HPDE6-E6E7 (cell line): ENCODE measurements around the gene KIF2A.
"Not testable (repeated sequence)": the region's sequence is repeated elsewhere in the genome, so short reads cannot be mapped to it uniquely, and the experiment has no call there.

Experiments
- DNase-seq: peaks from one replicate; pipeline ENCODE4 v3.0.0; 2011; ENCODE audit warnings: missing footprints; ENCODE audit errors: extremely low spot score

Gene KIF2A

GRCh38 chr5:62291829-62292228 lies 14.2 kb upstream of the KIF2A start:
- DNase-seq = not testable (repeated sequence)

GRCh38 chr5:62296998-62297397 lies 9.0 kb upstream of the KIF2A start:
- DNase-seq = no peak

DNA sequence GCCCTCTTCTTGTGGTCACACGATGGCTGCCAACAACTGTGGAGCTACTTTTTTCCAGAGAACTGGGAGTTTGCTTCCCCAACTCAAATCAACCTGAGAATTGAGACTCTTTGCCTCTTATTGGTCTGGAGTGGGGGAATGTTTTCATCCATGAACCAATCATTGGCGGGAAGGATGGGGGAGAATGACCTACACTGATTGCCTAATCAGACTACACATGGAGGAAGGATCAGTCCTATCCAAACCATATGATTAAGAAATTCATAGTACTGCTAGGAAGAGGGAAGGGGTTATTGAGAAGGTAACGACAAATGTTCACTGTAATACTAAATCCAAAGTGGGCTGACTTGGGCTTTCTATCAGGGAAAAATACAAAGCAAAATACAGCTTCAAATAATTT lies 7.9 kb upstream of the KIF2A start:
- DNase-seq = no peak

- no peak for DNase-seq
Observed at GRCh38 chr5:62299101-62299500, 6.9 kb upstream of the KIF2A start.

DNA sequence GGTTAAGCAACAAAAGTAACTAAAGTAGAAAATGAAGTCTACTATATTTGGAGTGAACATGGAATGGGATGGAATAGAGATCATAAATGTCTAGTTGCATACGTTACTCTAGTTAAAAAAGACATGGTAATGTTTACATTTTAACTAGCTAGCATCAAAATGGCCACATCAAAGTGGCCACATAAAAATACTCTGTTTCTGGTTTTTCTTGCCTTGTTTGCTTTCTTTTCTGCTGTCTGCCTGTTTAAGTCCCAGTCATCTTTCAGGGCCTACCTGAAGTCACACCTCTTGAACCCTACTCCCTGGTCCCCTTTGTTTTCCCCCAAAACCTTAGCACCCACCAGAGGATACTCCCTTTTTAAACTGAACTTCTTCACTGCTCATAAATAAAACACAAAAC lies 6.4 kb upstream of the KIF2A start:
- DNase-seq = no peak

DNA sequence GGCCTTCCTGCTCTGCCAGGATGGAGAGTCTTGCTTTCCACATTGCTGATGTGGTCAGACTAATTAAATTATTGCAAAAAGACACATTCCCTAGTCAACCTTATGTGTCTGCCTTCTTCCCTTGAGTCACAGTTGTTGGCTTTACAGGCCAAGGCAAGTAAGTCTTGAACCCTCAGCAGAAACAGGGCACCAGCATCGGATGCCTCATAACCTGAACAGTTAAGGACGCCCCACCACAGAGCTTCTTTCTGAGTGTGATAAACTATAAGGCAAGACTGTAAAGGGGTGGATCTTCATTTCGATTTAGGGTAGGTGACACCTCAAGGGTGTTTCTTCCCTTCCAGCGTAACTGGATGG lies 670 bp upstream of the KIF2A start:
- DNase-seq = no peak

DNA sequence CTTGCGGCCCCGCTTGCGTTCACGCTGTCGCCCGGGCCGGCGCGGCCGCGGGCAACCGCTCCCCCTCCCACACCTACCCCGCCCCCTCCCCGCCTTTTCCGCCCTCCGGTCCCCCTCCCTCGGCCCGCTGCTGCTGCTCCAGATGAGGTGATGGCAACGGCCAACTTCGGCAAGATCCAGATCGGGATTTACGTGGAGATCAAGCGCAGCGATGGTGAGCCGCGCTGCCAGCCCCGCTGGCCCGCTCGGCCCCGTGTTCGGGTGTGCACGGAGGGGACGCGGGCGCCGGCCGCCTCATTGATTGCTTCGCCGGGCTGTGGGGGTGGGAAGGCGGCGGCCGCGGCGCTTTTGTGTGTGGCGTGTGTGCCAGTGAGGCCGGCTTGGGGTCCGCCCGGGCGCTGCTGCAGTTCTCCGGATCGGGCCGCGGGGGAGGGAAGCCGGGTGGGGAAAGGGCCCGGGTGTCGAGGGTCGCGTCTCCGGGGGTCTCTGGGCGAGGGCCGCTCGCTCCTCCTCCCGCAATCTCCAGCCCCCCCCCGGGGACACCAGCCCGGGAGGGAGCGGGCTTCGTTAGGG lies 403 bp downstream of the KIF2A start:
- peak; percentile 25 for DNase-seq

GRCh38 chr5:62306896-62307689 lies 1.1 kb downstream of the KIF2A start:
- DNase-seq = no peak

GRCh38 chr5:62308439-62308838 lies 2.4 kb downstream of the KIF2A start:
- no peak for DNase-seq

DNA sequence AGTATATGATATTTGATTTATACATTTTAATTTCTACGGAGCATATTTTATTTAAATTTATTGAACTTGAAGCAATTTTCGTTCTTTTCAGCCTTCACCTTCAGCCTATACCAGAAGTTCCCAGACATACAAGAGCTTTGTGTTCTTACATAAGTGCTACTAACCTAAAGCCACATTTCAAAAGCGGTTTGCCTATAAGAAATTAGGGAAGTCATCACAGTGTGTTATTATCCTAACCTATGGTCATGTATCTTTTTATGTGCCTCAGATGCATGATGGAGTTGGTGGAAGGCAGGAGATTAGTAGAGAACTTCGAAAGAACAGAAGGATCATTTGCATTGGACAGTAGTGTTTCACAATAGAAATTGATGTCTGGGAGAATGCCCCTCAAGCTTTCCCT lies 3.1 kb downstream of the KIF2A start:
- no peak for DNase-seq

DNA sequence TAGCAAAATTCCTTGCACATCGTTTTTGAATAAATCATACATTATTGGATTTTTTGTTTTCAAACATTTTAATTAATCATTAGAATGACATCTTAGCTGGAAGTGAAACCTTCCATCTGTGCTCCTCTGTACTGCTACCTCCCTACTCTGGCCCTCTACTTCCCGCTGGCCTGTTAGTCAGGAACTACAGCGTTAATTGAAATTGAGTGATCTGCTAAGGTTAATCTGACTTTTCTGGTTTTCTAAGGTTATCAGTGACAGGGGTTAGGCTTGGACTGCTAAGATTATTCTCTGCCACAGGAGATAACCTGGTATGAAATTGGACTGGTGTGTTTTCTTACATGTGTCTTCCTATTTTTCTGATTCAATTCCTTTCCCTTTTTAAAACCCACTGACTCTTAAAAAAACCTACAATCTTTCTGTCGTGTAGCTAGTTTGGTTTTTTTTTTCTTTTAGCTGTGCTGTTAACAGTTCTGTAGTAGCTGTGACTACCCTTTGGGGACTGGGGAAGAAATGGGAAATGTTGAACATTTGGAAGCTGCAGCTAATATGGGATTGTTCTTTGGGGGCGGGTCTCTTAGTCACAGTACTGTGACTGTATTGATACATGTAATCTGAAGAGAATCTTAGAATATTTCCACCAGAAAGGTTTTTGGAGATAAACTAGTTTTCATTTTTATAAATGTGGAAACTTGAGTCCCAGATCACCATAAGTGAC lies 4.6 kb downstream of the KIF2A start:
- DNase-seq = no peak

GRCh38 chr5:62312036-62312435 lies 6.0 kb downstream of the KIF2A start:
- DNase-seq = no peak

- DNase-seq = no peak
Observed at GRCh38 chr5:62312674-62313073, 6.7 kb downstream of the KIF2A start.

GRCh38 chr5:62314213-62314830 lies 8.3 kb downstream of the KIF2A start:
- no peak for DNase-seq

DNA sequence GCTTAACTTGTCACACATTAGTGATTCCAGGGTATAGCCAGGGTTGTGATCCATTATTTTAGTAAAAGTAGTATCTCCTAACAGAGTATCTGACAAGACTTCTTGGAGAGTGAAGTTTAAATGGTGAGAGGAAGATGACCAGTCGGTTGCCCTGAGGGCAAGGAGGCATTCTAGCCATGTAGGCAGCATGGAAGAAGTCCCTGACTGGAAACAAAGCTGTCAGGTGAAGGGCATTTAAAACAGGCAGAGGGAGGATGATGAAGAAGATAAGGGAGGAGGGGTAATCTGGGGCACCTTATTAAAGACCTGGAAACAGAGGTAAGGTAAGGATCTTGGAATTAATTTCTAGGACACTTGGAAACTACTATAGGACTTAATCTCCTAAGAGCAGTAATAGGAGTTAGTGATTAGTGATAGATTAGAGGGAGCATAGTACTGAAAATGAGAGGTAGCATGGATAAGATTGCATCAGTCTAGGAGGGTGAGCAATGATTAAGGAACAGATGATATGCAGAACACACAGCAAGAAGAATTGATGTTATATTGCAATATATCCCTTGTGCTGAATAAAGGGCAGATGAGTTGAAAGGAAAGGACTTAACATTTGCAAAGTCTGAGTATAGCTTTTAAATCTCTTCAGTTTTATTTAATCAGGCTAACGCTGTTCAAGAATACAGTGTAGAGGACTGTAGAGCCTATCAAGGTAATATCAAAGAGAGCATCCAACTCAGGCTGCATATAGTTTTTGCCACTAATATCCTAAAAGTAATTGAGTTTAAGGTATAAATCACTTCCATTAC lies 9.6 kb downstream of the KIF2A start:
- DNase-seq = no peak

- DNase-seq = no peak
Observed at GRCh38 chr5:62316176-62316502, 10.1 kb downstream of the KIF2A start.

DNA sequence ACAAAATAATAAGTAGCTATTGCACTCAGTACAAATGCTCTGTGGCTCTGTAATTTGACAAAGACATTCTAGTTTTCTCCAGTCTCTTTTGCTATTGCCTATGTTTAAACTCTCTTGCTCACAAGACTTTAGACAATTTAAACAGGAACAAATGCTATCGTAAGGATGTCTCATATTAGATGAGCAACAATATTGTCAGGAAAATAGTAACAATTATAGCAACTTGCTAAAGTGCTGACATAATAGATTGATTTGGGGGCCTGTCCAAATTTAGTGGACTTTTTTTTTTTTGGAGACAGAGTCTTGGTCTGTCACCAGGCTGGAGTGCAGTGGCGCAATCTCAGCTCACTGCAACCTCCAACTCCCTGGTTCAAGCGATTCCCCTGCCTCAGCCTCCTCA lies 11.8 kb downstream of the KIF2A start:
- DNase-seq = no peak

GRCh38 chr5:62322484-62322883 lies 16.5 kb downstream of the KIF2A start:
- DNase-seq = no peak

DNA sequence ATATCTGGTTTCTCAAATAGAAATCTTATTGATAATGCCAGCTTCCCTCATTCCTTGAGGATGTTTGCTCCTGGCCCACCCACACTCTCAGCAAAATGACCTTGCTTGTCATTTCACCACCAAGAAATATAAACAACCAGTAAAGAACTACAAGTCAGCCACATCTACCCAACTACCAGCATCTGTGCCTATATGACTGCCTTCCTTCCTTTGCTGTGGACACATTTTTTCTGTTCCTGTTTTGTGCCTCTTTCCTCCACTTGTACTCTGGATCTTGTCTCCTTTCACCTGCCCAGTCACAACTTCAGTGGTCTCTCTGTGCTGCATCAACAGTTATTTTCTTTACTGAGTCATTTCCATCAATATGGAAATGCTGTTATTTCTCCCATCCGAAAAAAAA lies 20.3 kb downstream of the KIF2A start:
- no peak for DNase-seq

GRCh38 chr5:62326702-62327101 lies 20.7 kb downstream of the KIF2A start:
- DNase-seq = no peak

- DNase-seq = no peak
Observed at GRCh38 chr5:62327138-62328053, 21.4 kb downstream of the KIF2A start.
